HG03354 (cell line): ENCODE data around the gene KHSRP.

Source experiments
- ATAC-seq: cut with Tn5 transposase; IDR thresholded peaks from one replicate; pipeline ENCODE4 v1.9.1; 2021; ENCODE audit warnings: mild to moderate bottlenecking; ENCODE audit not compliant: unreplicated experiment, poor library complexity, severe bottlenecking

The KHSRP gene

GRCh38 chr19:6372594-6373095, 52.0 kb downstream of the KHSRP start, which contains the start of gene ALKBH7:
Gene ALKBH7 (plus strand): TSS chr19:6372794. CDS start chr19:6372821, 27 bp downstream.
- peak; percentile 85 for ATAC-seq

DNA sequence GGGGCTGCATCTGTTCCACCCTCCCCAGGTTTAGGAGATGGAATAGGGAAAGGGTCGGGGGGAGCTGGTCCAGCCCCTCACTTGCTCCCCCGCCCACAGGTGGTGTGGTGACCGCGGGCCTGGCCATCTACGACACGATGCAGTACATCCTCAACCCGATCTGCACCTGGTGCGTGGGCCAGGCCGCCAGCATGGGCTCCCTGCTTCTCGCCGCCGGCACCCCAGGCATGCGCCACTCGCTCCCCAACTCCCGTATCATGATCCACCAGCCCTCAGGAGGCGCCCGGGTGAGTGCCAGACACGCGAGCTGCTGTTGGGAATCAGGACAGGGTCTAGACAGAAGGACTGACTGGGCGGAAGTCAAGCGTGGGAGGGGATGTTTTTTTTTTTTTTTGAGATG, 60.3 kb downstream of the KHSRP start:
- no peak for ATAC-seq
